ENCODE results near the gene SIL1. TPM values are rescaled to one million over a fixed set of nuclear protein-coding genes. Genes with fewer than 3 reads are reported as not detected.

Gene SIL1
- total RNA-seq, 2 donors from 2014 or later: 41.4 to 42.5 TPM

GRCh38 chr5:138978581-138978980, 219.6 kb downstream of the SIL1 start:
- ATAC-seq: no peak
- DNase-seq: no peak
- intact Hi-C loops (cut with DNase I): no loop called here

GRCh38 chr5:138978080-138978479, 220.1 kb downstream of the SIL1 start:
- intact Hi-C loops (cut with DNase I): no loop called here
- ATAC-seq: no peak
- DNase-seq: no peak

GRCh38 chr5:138975098-138975847, 222.9 kb downstream of the SIL1 start:
- DNase-seq: peak; percentile 70
- peak; percentile 45 to 76 for ATAC-seq
- intact Hi-C loops (cut with DNase I): no loop called here

GRCh38 chr5:138974227-138975063, 223.7 kb downstream of the SIL1 start:
- intact Hi-C loops (cut with DNase I): no loop called here
- DNase-seq (peak; percentile 86), ATAC-seq (peak; percentile 89 to 92)

GRCh38 chr5:138972836-138973235, 225.3 kb downstream of the SIL1 start:
- DNase-seq: no peak
- intact Hi-C loops (cut with DNase I): no loop called here
- no peak for ATAC-seq

GRCh38 chr5:138972230-138972629, 225.9 kb downstream of the SIL1 start:
- intact Hi-C loops (cut with DNase I): no loop called here
- DNase-seq: no peak
- ATAC-seq: peak; percentile 23 to 42

GRCh38 chr5:138969323-138970002, 228.7 kb downstream of the SIL1 start:
- DNase-seq (no peak), ATAC-seq (no peak)
- intact Hi-C loops (cut with DNase I): no loop called here

GRCh38 chr5:138968601-138969000, 229.6 kb downstream of the SIL1 start:
- DNase-seq (no peak), ATAC-seq (no peak)
- intact Hi-C loops (cut with DNase I): no loop called here

GRCh38 chr5:138967791-138968448, 230.2 kb downstream of the SIL1 start:
- intact Hi-C loops (cut with DNase I): no loop called here
- DNase-seq (no peak), ATAC-seq (no peak)

GRCh38 chr5:138966236-138966985, 231.8 kb downstream of the SIL1 start:
- intact Hi-C loops (cut with DNase I): no loop called here
- DNase-seq: no peak
- no peak for ATAC-seq

- DNase-seq: no peak
- intact Hi-C loops (cut with DNase I): no loop called here
- ATAC-seq: no peak
Observed at GRCh38 chr5:138965626-138966025, 232.5 kb downstream of the SIL1 start.

- no peak for DNase-seq
- intact Hi-C loops (cut with DNase I): no loop called here
- peak; percentile 13 to 23 for ATAC-seq
Observed at GRCh38 chr5:138964647-138965201, 233.4 kb downstream of the SIL1 start.

- no peak for DNase-seq
- intact Hi-C loops (cut with DNase I): no loop called here
Observed at GRCh38 chr5:138963763-138964371, 234.3 kb downstream of the SIL1 start.

GRCh38 chr5:138962614-138963370, 235.4 kb downstream of the SIL1 start:
- ATAC-seq (no peak), DNase-seq (no peak)
- intact Hi-C loops (cut with DNase I): no loop called here

More at GRCh38 chr5:138963763-138964371, 234.3 kb downstream of the SIL1 start:
- ATAC-seq: no peak

GRCh38 chr5:138961729-138962128, 236.4 kb downstream of the SIL1 start:
- ATAC-seq (no peak), DNase-seq (no peak)
- intact Hi-C loops (cut with DNase I): no loop called here

- intact Hi-C loops (cut with DNase I): no loop called here
- ATAC-seq (no peak), DNase-seq (no peak)
Observed at GRCh38 chr5:138961221-138961620, 236.9 kb downstream of the SIL1 start.

- no peak for ATAC-seq
- intact Hi-C loops (cut with DNase I): no loop called here
- DNase-seq: no peak
Observed at GRCh38 chr5:138960145-138960692, 237.9 kb downstream of the SIL1 start.

Data from left cardiac atrium (tissue), 4 donors.